ENCODE results near the gene EPS8L1. TPM values are rescaled to one million over a fixed set of nuclear protein-coding genes. Genes with fewer than 3 reads are reported as not detected.

The EPS8L1 gene
- total RNA-seq, 2 experiments from 2014 or later: 2.0 to 2.2 TPM

- peak; percentile 93 for TF ChIP-seq CTCF (IDR thresholded peaks at IDR 0.05)
- Mint-ChIP-seq H3K27ac (no peak overlapping the region), H3K36me3 (ENCODE audit: low read depth) (peaks cover 9% of the 10 kb centered on the region), H3K4me1 (ENCODE audit: low read depth) (peaks cover 30% of the 10 kb centered on the region), H3K4me3 (peak overlapping the region; percentile 49), H3K27me3 (peaks cover 54% of the 10 kb centered on the region), H3K9me3 (no peaks in the 10 kb centered on the region)
- intact Hi-C loops (cut with DNase I, micrococcal nuclease): loop anchor here (1.0 to 5.0 kb wide), 4 partner anchors 28 to 414 kb away; partner anchors contain the start of gene PPP1R12C (in 1 of the 2)
- POLR2A ChIA-PET: interaction anchor here (0.6 to 1.7 kb wide), 2 partner anchors 29 to 84 kb away, joined by 3 to 4 read pairs; partner anchors contain the start of gene PPP1R12C
- no peak overlapping the region for H3K27ac ChIP-seq (ENCODE audit: low read depth in 1 of 2, low read length in 2 of 2)
- peaks cover 12% of the 10 kb centered on the region for H3K36me3 ChIP-seq (ENCODE audit: insufficient read depth, low read length)
- CTCF ChIA-PET: interaction anchor here (0.6 to 1.6 kb wide), 7 partner anchors 26 to 543 kb away, joined by 3 to 8 read pairs (median 4); partner anchors contain the start of genes DNAAF3, PPP1R12C and RDH13
- peak; percentile 61 for ATAC-seq (ENCODE audit: poor library complexity)
- H3K9me3 ChIP-seq (ENCODE audit: control insufficient read depth in 1 of 2, insufficient read depth in 1 of 2, low read length in 2 of 2): peaks cover 0 to 7% of the 10 kb centered on the region in 2 experiments
- H3K4me1 ChIP-seq (ENCODE audit: insufficient read depth, low read length): peaks cover 23% of the 10 kb centered on the region
- H3K27me3 ChIP-seq (ENCODE audit: control insufficient read depth in 1 of 2, insufficient read depth in 2 of 2, low read length in 2 of 2): peaks cover 32 to 42% of the 10 kb centered on the region in 2 experiments
- no peak overlapping the region for H3K4me3 ChIP-seq (ENCODE audit: low read length)
- peak; percentile 62 to 83 (median 73) for DNase-seq
These were observed 13.1 kb downstream of the EPS8L1 start for GRCh38 chr19:55088543-55089341.

- ATAC-seq (ENCODE audit: poor library complexity) (no peak), DNase-seq (no peak)
- Mint-ChIP-seq H3K27me3 (peaks cover 47% of the 10 kb centered on the region), H3K9me3 (no peaks in the 10 kb centered on the region), H3K4me1 (ENCODE audit: low read depth) (peaks cover 30% of the 10 kb centered on the region), H3K36me3 (ENCODE audit: low read depth) (peaks cover 10% of the 10 kb centered on the region), H3K4me3 (no peak overlapping the region), H3K27ac (no peak overlapping the region)
- Histone ChIP-seq H3K36me3 (ENCODE audit: insufficient read depth, low read length) (peaks cover 15% of the 10 kb centered on the region), H3K4me3 (ENCODE audit: low read length) (no peak overlapping the region), H3K4me1 (ENCODE audit: insufficient read depth, low read length) (peaks cover 23% of the 10 kb centered on the region), H3K9me3 (ENCODE audit: control insufficient read depth in 1 of 2, insufficient read depth in 1 of 2, low read length in 2 of 2) (peaks cover 0 to 7% of the 10 kb centered on the region in 2 experiments), H3K27me3 (ENCODE audit: control insufficient read depth in 1 of 2, insufficient read depth in 2 of 2, low read length in 2 of 2) (peaks cover 26 to 35% of the 10 kb centered on the region in 2 experiments), H3K27ac (ENCODE audit: low read depth in 1 of 2, low read length in 2 of 2) (no peak overlapping the region)
- TF ChIP-seq CTCF (IDR thresholded peaks at IDR 0.05): no peak
- POLR2A ChIA-PET: interaction anchor here (1.7 kb wide), 1 partner anchor 28 kb away, joined by 4 read pairs; the partner anchor contains the start of gene PPP1R12C
- intact Hi-C loops (cut with DNase I, micrococcal nuclease): loop anchor here (2.0 to 5.0 kb wide), 3 partner anchors 27 to 413 kb away; partner anchors contain the start of gene PPP1R12C (in 1 of the 2)
- CTCF ChIA-PET: interaction anchor here (0.6 to 1.6 kb wide), 5 partner anchors 26 to 542 kb away, joined by 3 to 8 read pairs (median 3); partner anchors contain the start of genes DNAAF3, PPP1R12C and RDH13
These were observed 13.8 kb downstream of the EPS8L1 start for GRCh38 chr19:55089342-55089944.

- H3K27ac Mint-ChIP-seq: no peak overlapping the region
- POLR2A ChIA-PET: no interaction called here
- peaks cover 0 to 7% of the 10 kb centered on the region in 2 experiments for H3K9me3 ChIP-seq (ENCODE audit: control insufficient read depth in 1 of 2, insufficient read depth in 1 of 2, low read length in 2 of 2)
- H3K9me3 Mint-ChIP-seq: no peaks in the 10 kb centered on the region
- ATAC-seq (ENCODE audit: poor library complexity) (no peak), DNase-seq (no peak)
- intact Hi-C loops (cut with DNase I, micrococcal nuclease): loop anchor here in 1 of 2 experiments (5.0 kb wide), 1 partner anchor 633 kb away; no protein-coding TSS in a partner anchor
- peaks cover 23% of the 10 kb centered on the region for H3K4me1 ChIP-seq (ENCODE audit: insufficient read depth, low read length)
- CTCF ChIA-PET: no interaction called here
- peaks cover 30% of the 10 kb centered on the region for H3K4me1 Mint-ChIP-seq (ENCODE audit: low read depth)
- H3K4me3 ChIP-seq (ENCODE audit: low read length): no peak overlapping the region
- no peak for TF ChIP-seq CTCF (IDR thresholded peaks at IDR 0.05)
- H3K36me3 ChIP-seq (ENCODE audit: insufficient read depth, low read length): peaks cover 26% of the 10 kb centered on the region
- no peak overlapping the region for H3K27ac ChIP-seq (ENCODE audit: low read depth in 1 of 2, low read length in 2 of 2)
- H3K27me3 ChIP-seq (ENCODE audit: control insufficient read depth in 1 of 2, insufficient read depth in 2 of 2, low read length in 2 of 2): peaks cover 26 to 27% of the 10 kb centered on the region in 2 experiments
- peaks cover 16% of the 10 kb centered on the region for H3K36me3 Mint-ChIP-seq (ENCODE audit: low read depth)
- no peak overlapping the region for H3K4me3 Mint-ChIP-seq
- H3K27me3 Mint-ChIP-seq: peaks cover 36% of the 10 kb centered on the region
These were observed 14.9 kb downstream of the EPS8L1 start for GRCh38 chr19:55090564-55090963.

Data from CD4-positive, alpha-beta T cell (primary cell).